Mucosa of rectum (tissue), 2 donors: ENCODE measurements around the gene ST3GAL6.

Experiments used
- H3K27ac ChIP-seq, 2 donors: one replicate each; pipeline ENCODE4 v1.7.0; 2013; ENCODE audit warnings: inconsistent platforms in 2 of 2, low read depth in 2 of 2, low read length in 2 of 2
- H3K27me3 ChIP-seq, 2 donors: one replicate each; pipeline ENCODE4 v1.7.0; 2013; ENCODE audit warnings: low read length in 2 of 2; ENCODE audit not compliant: control insufficient read depth in 2 of 2, insufficient read depth in 2 of 2
- H3K36me3 ChIP-seq, 2 donors: one replicate each; pipeline ENCODE4 v1.7.0; 2013; ENCODE audit warnings: low read length in 2 of 2; ENCODE audit not compliant: control insufficient read depth in 2 of 2, insufficient read depth in 2 of 2
- H3K4me1 ChIP-seq, 2 donors: one replicate each; pipeline ENCODE4 v1.7.0; 2013; ENCODE audit warnings: low read length in 2 of 2, mild to moderate bottlenecking in 1 of 2; ENCODE audit not compliant: control insufficient read depth in 2 of 2, insufficient read depth in 2 of 2
- H3K4me3 ChIP-seq, 2 donors: one replicate each; pipeline ENCODE4 v1.7.0; 2013; ENCODE audit warnings: low read length in 2 of 2
- H3K9ac ChIP-seq, 2 donors: one replicate each; pipeline ENCODE4 v1.7.0; 2013; ENCODE audit warnings: low read length in 2 of 2, low read depth in 1 of 2, mild to moderate bottlenecking in 1 of 2
- H3K9me3 ChIP-seq, 2 donors: one replicate each; pipeline ENCODE4 v1.7.0; 2013; ENCODE audit warnings: low read length in 2 of 2; ENCODE audit not compliant: control insufficient read depth in 2 of 2
- donor health status: healthy.
- donor health status: Normal muscosa, but diverticular disease.

The ST3GAL6 gene

DNA sequence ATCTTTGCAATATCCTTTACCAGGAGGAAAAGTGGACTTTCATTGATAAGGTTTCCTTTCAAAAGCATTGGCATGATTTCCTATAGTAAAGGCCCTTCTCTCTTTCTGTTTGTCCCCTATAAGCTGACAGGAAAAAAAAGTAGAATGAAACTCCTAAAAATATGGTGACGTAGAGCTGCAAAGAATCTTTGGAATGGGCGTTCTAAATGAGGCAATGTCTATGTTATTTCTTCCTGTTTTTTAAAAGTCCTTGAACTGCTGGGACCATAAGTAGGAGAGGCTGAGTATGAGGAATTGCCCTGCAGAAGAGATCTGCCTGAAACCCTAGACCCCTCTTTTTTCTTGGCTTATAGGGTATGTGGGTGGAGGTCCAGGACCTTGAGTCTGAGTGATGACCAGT is 17.2 kb downstream of the ST3GAL6 start:
- no peaks in the 10 kb centered on the region for H3K36me3 ChIP-seq
- no peak overlapping the region for H3K4me3 ChIP-seq
- H3K4me1 ChIP-seq = no peaks in the 10 kb centered on the region
- no peak overlapping the region for H3K9ac ChIP-seq
- H3K27me3 ChIP-seq = no peaks in the 10 kb centered on the region
- H3K27ac ChIP-seq = no peak overlapping the region
- no peaks in the 10 kb centered on the region for H3K9me3 ChIP-seq

DNA sequence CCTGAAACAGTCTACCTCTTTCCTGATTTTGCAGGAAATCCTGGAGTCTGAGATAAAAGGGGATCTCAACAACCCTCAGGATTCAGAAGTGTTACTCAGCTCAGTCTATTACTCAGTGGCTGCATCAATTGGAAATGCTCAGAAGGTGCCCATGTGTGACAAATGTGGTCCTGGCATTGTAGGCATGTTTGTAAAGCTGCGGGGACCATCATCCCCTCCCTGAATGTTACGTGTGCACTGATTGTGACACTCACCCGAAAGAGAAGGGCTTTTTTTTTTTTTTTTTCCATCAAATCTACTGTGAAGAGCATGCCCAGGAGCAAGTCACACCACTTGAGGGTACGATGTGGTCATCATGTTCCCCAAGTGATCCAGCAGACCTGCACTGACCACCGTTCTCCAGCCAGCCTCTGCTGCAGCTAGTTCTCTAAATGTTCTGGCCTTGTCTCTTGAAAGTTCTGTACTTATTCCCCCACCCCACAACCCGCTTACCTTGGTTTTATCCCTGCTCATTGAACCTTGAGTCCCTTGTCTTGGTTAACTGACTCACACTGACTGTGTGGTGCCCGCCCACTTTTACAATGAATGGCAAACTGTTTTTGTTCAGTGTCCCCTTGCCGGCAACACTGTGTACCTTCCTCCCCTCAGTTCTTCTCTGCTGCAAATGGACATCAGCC is 19.8 kb downstream of the ST3GAL6 start:
- Histone ChIP-seq H3K4me1 (no peaks in the 10 kb centered on the region), H3K36me3 (no peaks in the 10 kb centered on the region), H3K9me3 (no peaks in the 10 kb centered on the region), H3K27ac (no peak overlapping the region), H3K4me3 (no peak overlapping the region), H3K9ac (no peak overlapping the region), H3K27me3 (no peaks in the 10 kb centered on the region)

DNA sequence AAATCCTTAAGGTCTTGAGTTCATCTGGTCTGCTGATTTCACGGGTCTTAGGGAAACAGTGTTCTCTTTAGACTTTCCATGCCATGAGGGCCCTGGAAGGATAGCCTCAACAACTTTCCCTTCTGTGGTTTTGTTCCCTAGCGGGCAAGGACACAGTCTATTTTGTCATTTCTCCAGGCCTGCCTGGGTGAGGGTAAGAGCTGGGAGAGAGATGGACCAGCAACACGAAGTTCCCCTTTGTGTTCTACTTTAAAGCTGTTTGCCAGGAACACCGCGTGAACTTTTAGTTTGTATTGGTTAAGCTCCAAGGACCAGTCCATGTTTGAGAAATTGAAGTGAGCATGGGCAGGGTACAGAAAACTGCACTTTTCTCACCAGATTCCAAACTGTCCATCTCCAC is 20.9 kb downstream of the ST3GAL6 start:
- no peak overlapping the region for H3K4me3 ChIP-seq
- no peak overlapping the region for H3K27ac ChIP-seq
- no peaks in the 10 kb centered on the region for H3K36me3 ChIP-seq
- H3K9ac ChIP-seq = no peak overlapping the region
- no peaks in the 10 kb centered on the region for H3K27me3 ChIP-seq
- no peaks in the 10 kb centered on the region for H3K4me1 ChIP-seq
- H3K9me3 ChIP-seq = no peaks in the 10 kb centered on the region

DNA sequence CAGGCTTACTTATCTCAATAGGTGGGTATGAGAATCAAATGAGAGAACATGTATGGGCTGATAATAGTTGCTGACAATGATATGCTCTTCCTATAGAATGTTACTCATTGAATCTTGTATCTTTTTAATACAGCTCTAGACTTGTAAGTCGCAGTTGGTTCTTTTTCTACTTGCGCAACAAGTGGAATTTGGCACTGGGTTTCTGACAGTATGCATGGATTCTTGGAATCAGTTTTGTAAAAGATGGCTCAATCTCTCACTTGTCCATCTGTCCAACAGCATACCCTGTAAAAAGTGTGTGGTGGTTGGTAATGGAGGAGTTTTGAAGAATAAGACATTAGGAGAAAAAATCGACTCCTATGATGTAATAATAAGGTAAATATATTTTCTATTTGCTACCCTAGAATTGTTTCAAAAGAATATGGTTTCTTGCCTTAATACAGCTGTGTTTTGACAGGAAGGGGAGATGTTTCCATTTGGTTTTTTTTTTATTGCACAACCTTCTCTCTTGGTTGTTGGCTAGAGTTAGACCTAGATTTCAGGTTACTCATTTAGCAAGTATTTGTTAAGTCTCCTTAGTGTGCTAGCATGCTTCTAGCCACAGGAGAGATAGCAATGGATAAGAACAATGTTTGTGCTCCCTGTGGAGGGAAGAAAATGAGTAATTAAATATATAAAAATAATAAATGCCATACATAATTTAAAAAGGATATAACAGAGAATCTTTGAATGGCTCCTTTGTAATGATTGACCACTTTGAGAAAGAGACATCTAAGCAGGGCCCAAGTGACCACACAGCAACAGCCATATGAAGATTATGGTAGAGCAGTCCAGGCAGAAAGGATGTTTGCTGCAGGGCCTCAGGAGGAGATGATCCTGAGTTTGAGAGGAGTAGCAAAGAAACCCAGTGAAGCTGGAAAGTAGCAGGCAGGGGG is 21.8 kb downstream of the ST3GAL6 start:
- H3K9me3 ChIP-seq = no peaks in the 10 kb centered on the region
- no peaks in the 10 kb centered on the region for H3K36me3 ChIP-seq
- no peak overlapping the region for H3K4me3 ChIP-seq
- H3K9ac ChIP-seq = no peak overlapping the region
- H3K27ac ChIP-seq = no peak overlapping the region
- no peaks in the 10 kb centered on the region for H3K27me3 ChIP-seq
- no peaks in the 10 kb centered on the region for H3K4me1 ChIP-seq

DNA sequence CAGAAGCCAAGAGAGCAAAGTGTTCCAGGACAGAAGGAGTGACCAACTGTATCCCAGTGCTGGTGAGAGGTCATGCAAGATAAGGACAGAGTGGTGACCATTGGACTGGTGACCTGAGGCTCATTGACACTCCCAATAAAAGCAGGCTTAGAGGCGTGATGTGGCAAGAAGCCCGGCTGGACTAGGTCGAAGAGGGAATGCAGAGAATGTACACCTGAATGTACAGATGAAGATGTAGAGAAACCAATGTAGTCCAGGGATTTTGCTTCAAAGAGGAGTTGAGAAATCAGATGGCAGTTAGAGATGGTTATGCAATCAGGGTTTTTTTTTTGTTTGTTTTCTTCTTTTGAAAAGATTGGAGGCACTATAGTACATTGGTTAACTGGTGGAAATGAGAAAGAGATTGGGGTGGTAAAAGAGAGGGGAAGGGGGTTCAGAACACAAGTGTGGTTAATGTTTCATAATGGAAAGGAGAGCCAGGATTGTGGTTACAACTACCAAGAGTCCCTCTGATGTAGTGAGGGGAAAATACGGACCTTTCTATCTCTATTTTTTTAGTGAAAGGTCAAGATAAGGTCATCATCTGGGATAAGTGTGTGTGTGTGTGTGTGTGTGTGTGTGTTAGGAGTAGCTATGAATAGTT is 23.3 kb downstream of the ST3GAL6 start:
- no peak overlapping the region for H3K9ac ChIP-seq
- no peaks in the 10 kb centered on the region for H3K36me3 ChIP-seq
- no peaks in the 10 kb centered on the region for H3K27me3 ChIP-seq
- no peaks in the 10 kb centered on the region for H3K9me3 ChIP-seq
- H3K4me3 ChIP-seq = no peak overlapping the region
- no peak overlapping the region for H3K27ac ChIP-seq
- H3K4me1 ChIP-seq = no peaks in the 10 kb centered on the region

DNA sequence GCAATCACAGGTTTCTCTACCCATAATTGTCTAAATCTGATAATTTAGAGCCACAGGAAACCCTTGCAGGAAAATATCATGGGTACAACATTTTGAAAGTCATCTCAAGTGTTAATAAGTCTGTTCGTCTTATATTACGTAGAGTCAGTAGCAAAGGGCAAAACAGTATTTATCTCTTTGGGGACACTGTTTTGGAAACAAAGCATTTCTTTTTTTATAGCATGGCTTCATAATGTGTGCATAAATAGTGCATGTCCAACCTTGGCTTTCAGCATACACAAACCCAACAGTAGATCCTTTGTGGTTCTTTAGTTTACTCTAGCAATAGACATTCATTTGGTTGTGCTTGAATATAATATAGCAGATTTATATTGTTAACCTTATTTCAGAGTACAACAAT is 24.0 kb downstream of the ST3GAL6 start:
- Histone ChIP-seq H3K9me3 (no peaks in the 10 kb centered on the region), H3K4me3 (no peak overlapping the region), H3K27me3 (no peaks in the 10 kb centered on the region), H3K4me1 (no peaks in the 10 kb centered on the region), H3K27ac (no peak overlapping the region), H3K9ac (no peak overlapping the region), H3K36me3 (no peaks in the 10 kb centered on the region)

DNA sequence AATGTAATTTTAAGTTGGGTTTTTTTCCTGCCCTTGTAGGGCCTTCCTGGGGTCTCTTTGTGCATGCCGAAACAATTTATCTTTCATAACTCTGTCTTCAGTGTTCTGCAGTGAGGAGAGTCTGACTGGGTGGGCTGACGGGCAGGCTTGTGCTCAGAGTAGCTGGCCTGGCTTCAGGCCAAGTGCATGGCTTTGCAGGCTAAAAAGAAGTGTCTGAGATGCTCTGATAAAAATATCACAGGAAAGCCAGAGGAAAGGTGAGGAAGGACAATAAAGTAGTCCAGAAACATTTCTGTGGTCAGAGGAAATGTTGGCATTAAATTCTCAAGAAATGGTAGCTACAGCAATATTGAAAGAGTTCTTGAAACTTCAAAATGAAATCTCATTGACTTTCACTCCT is 25.5 kb downstream of the ST3GAL6 start:
- Histone ChIP-seq H3K4me3 (no peak overlapping the region), H3K4me1 (no peaks in the 10 kb centered on the region), H3K36me3 (no peaks in the 10 kb centered on the region), H3K9me3 (no peaks in the 10 kb centered on the region), H3K27ac (no peak overlapping the region), H3K27me3 (no peaks in the 10 kb centered on the region), H3K9ac (no peak overlapping the region)

DNA sequence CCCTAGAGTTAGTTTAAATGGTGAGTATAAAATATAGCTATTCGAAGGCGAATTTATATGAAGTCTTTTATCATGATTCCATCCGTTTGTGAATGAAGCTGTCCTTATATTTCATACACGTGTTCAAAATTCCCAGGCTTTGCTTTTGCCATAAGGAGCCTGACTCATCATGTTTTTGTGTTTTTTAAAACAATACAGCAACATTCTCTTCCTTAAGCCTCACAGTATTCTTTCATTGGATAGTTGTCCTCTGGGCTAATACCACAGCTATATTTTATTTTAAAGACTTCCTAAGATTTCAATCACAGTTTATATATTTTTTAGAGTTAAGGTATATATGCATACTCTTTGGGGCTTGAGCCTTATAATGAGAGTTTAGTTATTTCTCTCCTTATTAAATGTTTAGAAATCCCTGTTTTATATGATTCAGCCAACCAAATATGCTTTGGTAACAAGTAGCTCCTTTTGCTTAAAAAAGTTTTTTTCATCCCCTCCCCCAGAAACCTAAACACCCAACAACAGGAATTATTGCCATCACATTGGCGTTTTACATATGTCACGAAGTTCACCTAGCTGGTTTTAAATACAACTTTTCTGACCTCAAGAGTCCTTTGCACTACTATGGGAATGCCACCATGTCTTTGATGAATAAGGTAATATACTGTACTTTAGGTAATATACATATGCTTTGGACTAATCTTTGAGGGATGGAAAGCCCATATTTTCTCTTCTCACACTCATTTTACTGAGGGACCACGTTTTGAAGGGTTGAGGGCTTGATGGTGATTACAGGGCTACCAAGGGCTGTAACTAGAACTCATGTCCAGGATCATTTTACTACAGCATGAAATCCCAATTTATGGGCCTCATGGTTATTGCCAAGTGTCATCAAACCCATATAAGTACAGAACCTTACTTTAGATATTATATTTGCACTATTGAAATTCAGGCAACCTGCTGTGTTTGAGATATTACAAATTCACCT is 28.5 kb downstream of the ST3GAL6 start:
- H3K36me3 ChIP-seq = no peaks in the 10 kb centered on the region
- H3K9ac ChIP-seq = no peak overlapping the region
- no peak overlapping the region for H3K27ac ChIP-seq
- H3K27me3 ChIP-seq = no peaks in the 10 kb centered on the region
- no peaks in the 10 kb centered on the region for H3K9me3 ChIP-seq
- H3K4me3 ChIP-seq = no peak overlapping the region
- no peaks in the 10 kb centered on the region for H3K4me1 ChIP-seq

DNA sequence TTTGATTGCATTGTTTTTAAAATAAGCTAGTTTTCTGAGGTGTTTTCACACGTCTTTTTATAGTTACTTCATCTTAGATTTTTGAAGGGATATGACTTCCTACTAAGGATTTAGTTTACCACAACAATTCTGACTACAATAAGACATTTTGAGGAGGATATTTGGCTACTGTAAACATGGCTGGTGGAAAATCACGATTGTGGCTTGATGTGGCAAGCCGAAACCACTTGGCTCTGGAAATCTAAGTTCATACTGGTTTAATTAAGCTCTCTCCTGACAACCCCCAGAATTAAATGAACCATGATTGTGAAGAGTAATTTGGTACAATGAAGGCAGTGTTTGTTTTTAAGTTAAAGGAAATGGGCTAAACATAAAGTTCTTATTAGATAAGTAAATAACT is 30.8 kb downstream of the ST3GAL6 start:
- Histone ChIP-seq H3K36me3 (no peaks in the 10 kb centered on the region), H3K4me1 (no peaks in the 10 kb centered on the region), H3K4me3 (no peak overlapping the region), H3K27ac (no peak overlapping the region), H3K9me3 (no peaks in the 10 kb centered on the region), H3K27me3 (no peaks in the 10 kb centered on the region), H3K9ac (no peak overlapping the region)
